ENCODE measurements around the gene GRIN3B.

DNA sequence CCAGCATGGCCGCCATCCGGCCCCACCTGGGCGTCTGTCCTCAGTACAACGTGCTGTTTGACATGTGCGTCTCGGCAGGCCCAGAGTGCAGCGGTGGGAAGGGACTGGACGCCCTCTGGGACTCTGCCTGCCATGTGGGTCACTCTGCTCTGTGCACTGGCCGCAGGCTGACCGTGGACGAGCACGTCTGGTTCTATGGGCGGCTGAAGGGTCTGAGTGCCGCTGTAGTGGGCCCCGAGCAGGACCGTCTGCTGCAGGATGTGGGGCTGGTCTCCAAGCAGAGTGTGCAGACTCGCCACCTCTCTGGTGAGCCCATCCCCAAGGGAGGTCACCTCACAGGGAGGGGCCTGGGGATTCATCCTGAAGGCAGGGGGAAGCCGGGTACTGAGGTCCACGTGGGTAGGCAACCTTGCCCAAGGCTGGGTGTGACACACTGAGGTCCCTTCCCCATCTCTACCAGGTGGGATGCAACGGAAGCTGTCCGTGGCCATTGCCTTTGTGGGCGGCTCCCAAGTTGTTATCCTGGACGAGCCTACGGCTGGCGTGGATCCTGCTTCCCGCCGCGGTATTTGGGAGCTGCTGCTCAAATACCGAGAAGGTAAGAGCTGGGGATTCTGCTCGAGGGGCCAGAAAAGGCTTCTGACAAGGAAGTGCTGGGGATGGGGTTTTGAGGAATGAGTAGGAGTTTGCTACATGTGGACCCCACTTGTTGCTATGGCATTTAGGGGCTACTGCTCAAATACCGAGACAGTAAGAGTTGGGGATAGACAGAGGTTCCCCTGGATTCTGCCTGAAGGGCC, 51.0 kb downstream of the GRIN3B start:
- TF ChIP-seq EZH2 (IDR thresholded peaks at IDR 0.05; ENCODE audit: insufficient read depth, poor library complexity, severe bottlenecking): no peak
- TF ChIP-seq EZH2phosphoT487 (IDR thresholded peaks at IDR 0.05; ENCODE audit: insufficient read depth, low read depth): no peak
